ENCODE measurements around the gene VPS13D.

Gene VPS13D

DNA sequence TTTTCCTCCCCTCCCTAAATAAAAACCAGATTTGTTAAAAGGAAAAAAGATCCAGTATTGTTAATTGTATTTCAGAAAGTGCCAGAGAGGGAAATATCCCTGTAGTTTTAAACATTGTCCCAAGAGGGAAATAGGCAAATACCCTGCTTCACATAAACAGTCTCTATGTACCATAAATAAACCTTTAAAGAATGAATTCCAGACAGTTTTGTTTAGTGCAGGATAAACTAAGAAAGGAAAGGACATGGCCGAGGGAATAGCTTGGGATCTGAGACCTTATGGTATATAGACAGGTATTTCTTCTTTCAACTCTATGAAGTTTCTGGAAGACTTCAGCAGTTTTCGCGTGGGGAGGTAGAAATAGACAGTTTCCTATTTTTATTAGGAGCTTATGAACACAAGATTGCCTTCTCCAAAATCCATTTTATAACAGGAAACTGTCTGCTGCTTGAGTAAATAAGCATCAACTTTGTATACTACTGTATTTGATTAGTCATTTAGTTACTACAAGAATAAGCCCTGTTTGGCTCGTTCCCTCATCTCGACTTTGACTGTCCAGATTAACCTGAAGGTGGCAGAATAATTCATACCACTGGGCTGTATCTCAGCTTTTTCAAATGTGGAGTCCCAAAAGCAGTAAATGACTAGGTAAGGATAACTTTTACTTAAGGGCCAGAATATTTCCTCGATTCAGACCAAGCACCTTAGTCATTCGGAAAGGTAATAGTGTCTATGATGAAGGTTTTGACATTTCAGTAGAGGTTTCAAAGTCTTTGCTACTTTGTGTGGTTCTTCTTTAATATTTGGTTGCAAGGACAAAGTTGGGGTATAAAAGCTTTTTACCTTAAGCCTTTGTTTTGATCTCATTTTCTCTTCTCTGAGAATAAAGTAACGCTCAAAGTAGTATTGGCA, 177.5 kb downstream of the VPS13D start:
- peak in 1 of 2 donors; percentile 50 for DNase-seq

DNA sequence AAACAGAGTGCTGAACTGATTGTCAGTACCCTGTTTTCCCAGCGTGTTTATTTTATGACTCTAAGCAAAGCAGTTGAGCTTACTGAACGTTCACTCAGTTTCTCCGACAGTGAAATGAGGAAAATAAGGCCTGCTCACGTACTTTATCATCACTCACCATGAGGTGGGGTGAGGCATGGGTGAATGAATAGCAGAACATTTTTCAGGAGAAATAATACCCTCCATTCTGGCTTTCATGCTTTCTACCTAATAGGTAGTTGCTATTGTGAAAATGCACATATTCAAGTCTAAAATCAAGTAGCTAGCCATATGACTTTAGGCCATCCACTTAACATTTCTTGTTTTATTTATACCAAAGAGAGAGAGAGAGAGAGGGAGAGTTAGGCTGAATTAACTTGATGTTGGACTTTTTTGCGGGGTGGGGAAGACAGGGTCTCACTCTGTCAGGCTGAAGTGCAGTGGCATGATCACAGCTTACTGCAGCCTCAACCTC, 178.2 kb downstream of the VPS13D start:
- no peak for DNase-seq

DNA sequence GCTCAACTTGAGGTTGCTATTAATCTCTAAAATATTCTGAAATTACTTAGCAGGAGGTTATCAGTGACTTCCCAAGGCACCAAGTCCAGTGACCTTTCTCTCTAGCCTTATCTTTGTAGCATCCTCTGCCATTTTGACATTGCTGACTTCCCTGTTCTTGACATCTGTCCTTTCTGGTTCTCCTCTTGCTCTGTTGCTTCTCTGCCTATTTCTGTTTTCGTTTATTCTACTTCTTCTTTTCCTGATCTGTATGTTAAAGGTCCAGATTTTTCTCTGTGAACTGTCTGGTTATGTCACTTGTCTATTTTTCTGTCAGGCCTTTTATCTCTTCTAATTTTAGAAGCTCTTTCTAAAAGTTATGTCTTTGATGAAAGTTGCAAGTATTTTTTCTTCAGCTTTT, 178.8 kb downstream of the VPS13D start:
- DNase-seq, result no peak

DNA sequence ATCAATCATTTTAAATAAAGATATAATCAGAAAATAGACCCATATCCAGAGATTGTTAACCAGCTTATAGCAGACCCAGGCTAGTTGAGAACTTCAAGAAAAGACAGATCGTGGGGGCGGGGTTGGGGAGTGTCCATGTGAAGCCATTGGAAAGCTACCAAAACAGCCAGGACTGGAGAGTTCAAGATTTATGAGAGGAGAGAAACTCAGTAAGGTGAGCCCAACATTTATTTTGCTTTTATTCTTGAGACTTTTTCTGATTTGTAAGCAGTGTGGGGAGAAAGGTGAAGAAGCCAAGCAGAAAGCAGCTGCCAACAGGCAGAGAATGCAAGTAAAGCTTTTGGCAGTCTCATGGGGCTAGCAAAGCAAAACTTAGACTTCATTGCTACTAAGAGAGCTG, 179.9 kb downstream of the VPS13D start:
- DNase-seq, result no peak

DNA sequence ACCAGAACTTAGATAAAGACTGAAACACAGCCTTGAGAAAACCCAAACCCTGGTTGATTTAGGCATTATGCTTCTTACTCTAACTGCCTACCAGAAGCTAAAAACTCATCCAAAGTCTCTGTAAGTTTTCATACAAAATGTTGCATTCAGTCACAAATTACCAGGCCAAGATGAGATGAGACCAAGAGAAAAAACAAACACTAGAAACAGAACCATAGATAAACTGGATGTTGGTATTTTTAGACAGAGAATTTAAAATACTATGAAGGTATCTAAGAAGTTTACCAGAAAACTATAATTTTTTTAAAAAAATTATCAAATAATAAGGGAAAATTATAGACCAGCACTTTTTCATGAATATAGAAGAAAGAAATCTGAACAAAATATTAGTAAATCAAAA, 180.5 kb downstream of the VPS13D start:
- no peak for DNase-seq

DNA sequence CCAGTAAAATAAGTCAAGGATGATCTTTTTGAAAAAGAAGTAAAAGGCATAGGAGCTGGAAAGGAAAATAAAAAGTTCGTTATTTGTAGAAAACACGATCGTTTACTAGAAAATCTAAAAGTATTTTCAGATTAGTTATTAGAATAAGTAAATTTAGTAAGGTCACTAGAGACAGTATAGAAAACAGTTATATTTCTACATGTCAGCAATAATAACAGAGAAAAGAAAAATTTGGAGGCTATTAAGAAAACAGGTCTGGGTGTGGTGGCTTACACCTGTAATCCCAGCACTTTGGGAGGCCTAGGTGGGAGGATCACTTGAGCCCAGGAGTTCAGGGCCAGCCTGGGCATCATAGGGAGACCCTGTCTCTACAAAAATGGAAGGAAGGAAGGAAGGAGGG, 181.3 kb downstream of the VPS13D start:
- DNase-seq, result no peak

DNA sequence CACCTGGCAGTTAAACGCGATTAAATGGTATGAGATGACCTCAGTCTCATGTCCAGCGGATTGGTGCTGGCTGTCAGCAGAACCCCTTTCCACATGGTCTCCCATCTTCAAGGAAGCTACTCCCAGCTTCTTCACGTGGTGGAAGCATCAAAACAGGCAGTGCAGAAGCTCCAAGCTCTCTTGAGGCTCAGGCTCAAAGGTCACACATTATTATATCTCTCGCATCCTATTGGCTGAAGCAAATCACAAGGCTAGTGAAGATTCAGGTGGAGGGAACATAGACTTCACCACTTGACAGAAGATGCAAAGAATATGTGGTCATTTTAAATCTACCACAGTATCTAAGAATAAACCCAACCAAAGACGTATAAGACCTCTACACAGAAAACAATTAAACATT, 181.9 kb downstream of the VPS13D start:
- DNase-seq, result no peak

DNA sequence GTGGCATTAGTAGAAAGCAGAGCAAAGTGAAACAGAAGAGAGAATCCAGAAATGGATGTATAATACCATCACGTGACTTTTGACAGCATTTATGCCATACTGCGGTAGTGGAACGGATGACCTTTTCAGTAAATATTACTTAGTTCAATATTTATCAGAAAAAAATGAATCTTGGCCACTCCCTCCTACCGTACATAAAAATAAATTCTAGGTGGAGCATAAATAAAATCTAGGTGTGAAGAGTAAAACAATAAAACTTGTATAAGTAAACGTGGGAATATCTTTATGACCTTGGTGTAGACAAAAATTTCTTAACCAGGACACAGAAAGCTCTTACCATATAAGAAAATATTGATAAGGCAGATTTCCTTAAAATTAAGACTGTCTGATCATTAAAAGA, 182.6 kb downstream of the VPS13D start:
- DNase-seq, result no peak

DNA sequence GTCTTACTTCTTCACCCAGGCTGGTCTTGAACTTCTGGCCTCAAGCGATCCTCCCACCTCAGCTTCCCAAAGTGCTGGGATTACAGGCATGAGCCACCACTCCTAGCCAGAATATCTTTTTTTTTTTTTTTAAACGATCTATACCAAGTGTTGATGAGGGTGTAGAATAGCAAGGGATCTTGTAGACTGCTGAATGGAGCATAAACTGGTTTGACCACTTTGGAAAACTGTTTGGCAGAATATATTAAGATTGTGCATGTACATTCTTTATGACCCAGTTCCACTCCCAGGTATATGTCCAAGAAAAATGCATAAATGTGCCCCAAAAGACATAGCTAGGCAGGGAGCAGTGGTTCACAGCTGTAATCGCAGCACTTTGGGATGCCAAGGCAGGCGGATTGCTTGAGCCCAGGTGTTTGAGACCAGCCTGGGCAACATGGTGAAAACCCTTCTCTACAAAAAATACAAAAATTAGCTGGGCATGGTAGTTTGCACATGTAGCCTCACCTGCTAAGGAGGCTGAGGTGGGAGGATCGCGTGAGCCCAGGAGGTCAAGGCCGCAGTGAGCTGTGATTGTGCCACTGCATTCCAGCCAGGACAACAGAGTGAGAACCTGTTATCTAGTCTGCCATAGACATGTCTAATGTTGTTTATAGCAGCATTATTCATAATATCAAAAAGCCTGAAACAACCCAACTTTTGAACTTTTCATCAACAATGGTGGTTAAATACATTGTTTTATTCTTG, 184.0 kb downstream of the VPS13D start:
- no peak for DNase-seq

DNA sequence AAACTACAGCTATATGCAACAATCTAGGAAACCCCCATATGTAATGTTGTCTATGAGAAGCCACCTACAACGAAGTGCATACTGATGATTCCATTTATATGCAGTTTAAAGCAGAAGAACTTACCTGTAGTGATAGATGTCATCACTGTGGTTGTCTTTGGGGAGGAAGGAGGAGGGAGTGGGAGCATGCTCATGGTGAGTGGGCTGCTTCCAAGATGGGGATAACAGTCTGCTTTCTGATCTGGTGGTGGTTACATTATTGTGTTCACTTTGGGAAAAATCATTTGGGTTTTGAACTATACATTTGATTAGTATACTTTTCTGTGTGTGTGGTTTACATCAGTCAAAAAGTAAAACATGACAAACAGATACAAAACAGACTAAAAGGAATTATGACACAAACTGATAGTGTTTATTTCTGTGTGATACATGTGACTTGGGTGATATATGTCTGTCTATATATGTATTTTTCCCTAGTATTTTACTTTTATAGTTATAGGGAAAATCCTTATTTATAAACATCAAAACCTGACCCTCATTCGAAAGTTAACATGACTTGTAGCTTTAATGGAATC, 184.7 kb downstream of the VPS13D start:
- DNase-seq, result no peak

DNA sequence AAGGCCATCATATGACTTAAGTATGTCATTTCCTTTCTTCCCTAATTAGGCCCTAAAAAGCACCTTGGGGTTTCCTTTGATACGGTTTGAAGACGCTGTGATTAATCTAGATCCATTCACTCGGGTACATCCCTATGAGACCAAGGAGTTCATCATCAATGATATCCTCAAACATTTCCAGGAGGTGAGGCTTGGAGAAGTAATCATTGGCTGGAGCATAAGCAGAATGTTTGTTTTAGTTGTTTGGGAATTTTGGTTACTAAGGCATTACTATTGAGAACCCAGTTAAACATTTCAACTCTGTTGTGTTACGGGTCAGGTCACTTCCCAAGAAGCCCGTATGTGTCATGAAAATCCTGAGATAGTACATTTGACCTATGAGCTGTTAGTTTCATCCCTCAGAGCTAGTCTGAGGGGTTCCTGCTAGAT, 185.2 kb downstream of the VPS13D start:
- no peak for DNase-seq

DNA sequence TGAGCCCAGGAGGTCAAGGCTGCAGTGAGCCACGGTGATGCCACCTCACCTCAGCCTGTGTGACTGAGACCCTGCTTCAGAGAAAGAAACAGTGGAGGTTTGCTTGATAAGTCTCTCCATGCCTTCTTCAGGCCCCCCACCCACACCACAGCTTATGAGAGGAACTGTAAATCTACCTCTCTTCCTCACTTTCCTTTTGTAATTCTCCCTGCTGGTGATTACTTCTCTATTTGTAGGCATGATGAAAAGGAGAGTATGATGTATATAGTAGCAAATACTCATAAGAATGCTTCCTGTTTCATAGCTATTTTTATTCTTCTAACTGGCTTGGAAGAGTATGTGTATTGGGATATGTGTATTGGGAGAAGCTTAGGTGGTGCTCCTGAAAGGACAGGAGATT, 186.3 kb downstream of the VPS13D start:
- DNase-seq, result no peak

DNA sequence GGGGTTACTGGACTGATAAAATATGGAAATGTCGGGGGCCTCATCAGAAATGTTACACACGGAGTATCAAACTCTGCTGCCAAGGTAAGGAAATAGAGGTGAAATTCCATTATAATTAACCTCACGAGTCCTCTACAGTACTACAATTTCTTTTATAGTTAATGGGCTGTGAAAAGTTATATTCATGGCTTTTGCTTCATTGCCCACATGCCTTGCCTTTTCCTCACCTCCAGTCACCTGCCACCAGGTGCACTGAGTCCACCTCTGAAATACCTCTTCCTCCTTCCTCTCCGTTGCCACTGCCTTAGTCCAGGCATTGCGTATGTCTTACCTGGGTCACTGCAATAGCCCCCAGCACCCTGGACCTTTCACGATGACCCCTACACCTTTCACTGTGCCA, 186.9 kb downstream of the VPS13D start:
- DNase-seq, result no peak

DNA sequence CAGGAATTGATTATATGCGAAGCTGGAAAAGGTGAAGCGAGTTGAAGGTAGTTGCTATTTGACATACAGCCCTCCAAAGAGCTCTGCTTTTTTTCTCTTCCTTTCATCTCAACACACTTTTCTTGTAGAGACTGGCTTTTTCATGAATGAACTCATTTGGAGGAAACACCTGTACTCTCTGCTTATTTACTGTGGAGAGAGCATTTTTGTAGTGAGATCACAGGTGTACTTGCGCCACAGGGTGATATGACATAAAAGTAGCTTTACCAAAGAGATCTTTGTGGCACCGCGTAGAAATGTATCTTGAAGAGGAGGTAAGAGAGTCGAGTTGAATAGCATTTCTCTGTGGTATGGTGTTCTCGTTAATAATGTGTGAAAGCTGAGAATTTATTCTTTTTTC, 187.6 kb downstream of the VPS13D start:
- DNase-seq, result no peak

DNA sequence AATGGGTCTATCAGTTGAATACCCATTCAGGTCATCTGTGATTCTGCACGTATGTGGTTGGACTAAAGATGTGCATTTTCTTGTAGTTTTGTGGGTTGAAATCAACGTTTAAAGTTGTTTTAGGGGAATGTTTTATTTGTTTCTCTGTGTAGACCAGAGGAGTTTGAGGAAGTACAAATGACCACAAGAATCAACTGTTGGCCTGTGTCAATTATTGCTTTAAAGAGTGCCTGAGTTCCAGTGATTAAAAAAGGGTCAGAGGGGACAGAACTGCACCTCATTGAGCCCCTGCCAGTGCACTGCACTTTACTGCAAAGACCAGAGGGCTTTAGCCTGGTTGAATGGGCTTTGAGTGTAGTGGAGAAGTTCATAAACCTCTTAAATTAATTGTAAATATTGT, 190.3 kb downstream of the VPS13D start:
- no peak for DNase-seq

DNA sequence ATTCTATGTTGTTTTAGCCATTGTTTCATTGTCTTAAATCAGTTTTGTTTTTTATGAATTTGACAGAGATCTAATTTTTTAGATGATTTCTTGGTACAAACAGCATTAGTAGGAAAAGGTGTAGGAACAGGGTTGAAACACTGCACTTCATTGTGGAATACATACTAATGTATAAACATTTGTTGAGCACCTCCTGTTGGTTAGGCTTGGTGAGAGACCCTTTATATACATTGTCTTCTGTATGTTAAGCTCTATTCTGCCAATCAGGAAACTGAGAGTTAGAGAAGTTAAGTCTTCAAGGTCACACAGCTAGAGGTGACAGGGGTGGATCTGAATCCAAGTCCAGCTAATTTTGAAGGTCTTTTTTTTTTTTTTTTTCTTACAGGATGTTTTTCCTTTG, 192.7 kb downstream of the VPS13D start:
- DNase-seq, result no peak

DNA sequence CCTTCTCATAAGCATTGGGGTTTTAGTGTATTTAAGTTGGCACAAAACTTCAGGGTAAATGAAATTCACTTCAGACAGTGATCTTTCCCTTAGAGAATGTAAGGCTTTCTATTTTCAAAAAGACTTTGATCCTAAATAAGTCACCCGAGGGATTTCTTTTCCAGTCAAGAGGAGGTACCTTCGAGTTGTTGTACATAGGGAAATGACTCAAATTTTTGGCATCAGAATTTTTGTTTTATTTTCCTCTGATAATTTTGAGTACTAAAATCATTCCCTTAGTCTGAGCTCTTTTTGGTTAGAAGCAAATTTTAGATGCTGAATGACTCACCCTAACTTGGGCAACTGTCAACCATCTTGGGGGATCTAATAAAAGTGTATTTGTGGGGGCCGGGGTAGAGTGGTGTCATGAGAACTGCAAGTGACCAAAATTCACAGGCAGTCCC, 194.3 kb downstream of the VPS13D start:
- no peak for DNase-seq

DNA sequence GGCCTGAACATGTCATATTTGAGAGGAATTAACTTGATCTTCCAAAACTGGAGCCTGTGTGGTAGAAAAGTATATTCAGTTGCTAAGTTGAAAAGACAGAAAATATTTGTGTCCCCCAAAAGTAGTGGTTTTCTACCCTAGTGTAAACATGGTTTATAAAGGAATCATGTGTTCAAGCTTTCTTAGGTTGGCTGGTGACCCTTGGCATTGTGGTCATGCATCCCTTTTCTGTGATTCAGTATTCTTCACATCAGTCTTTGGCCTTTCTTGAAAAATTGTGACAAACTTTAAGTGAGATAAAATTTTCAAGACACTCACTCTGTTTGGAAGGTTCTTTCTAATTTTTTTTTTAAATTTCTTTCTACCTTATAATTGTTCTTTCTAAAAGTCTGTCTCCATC, 195.0 kb downstream of the VPS13D start:
- DNase-seq, result no peak

DNA sequence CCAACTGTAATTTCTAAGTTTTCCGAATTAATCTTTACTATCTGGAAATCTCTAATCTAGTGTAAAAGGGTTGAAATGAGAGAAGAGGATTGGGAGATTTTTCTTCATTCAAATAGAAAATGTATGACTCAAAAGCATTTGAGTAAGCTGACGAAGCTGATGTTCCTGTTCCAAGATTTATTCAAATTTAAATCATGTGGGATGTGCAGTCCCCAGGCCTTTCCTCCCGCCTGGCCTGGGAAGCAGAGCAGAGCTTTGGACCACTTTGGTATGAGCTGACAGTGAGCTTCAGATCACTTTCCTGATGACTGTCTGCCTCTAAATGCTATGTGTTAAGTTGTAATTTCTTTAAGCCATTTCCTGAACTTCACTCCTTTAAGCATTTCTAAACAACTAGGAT, 196.2 kb downstream of the VPS13D start:
- DNase-seq, result no peak

DNA sequence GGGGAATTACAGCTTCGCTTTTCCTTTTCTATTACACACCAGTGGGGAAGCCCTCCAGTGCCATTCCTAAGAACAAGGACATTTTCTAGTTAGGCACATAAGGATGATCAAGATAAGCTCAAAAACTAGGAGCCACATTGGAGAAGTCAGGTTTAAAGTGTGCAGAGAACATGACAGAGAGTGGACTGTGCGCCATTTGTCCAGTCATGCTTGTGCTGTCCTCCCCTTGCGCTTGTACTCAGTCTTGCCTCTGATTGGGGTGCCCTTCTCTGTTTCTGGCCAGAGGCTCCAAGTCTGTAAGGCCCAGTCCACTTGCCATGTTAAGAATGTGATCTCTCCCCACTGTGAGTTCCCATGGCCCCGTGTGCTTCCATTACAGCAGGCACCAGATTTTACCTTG, 198.5 kb downstream of the VPS13D start:
- no peak for DNase-seq

DNA sequence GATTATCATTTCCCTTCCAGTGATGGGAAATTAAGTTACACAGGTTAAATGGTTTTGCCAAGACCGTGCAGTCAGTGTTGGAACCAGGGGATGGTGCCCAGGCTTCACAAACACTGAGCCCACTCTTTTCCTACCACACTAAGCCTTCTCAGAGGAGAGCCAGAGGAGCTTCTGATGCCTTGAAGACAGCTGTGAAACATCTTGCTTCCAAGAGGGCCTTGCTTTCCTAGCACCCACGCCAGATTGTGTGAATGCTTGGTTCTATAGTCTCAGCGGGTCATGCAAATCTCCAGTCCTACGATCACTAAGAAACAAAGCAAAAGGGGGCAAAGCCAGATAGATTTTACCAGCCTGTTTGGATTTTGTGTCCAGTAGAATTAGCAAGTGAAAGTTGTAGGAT, 200.7 kb downstream of the VPS13D start:
- no peak for DNase-seq

DNA sequence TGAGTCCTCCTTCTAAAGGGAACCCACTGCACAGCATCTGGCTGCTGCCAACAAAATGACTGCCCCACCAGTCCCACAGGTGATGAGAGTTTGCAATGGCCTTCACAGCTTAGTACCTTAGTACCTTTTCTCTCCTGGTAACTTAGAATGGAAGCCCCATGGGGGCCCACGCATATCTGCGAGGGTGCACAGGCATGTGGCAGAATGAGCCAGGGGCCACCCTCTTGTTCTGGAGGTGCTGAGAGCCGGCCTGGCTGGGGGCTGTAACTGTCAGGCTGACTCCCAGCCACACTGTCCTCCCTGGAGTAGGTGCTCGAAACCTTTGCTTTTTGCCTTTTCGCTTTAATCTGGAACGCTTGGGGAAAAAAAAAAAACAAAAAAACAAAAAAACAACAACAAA, 203.1 kb downstream of the VPS13D start:
- DNase-seq, result no peak

DNA sequence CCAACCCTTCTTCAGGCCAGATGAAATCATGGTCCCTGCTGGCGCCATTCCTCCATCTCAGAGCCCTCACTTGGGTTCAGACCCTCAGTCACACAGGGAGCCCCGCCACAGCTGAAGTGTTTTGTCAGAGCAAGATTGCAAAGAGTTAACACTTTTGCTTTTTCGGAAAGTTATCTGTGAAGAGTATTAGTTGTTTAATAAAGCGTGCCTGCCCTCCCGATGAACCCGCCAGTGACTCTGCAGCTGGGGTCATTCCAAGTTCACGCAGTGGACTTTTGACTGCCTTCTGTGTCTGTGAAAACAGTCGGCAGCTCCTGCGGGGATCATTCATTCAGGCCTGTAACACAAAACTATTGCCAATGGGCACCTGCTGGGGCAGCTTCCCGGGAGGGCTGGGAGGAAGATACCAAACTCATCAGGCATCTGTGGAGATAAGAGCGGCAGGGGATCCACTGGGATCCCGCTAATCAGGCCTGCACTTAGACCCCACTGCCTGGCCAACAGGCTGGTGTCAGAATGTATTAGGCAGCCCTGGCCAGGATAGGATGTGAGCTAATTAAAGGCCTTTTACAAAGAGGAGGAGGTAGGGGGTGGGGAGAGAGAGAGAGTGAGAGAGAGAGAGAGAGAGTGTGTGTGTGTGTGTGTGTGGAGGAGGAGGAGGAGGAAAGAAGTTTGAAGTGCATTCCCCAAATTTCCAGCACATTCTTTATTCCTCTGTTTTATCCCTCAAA, 203.7 kb downstream of the VPS13D start:
- DNase-seq, result peak in 1 of 2 donors; percentile 35
